ENCODE data around the gene RBMY1J.

GRCh38 chrY:22367416-22367815, 35.8 kb upstream of the RBMY1J start:
- TF ChIP-seq CTCF (IDR thresholded peaks at IDR 0.05; ENCODE audit: poor library complexity, severe bottlenecking) (no peak), POLR2AphosphoS5 (IDR thresholded peaks at IDR 0.05) (no peak), EZH2 (IDR thresholded peaks at IDR 0.05; ENCODE audit: borderline replicate concordance, insufficient read depth, low read length, poor library complexity, severe bottlenecking) (no peak), REST (IDR thresholded peaks at IDR 0.05; ENCODE audit: borderline replicate concordance) (no peak)
